OCI-LY3 (cell line): ENCODE measurements around the gene HPGDS.

Experiments used
- CTCF ChIP-seq: fragments of 200-600, 300-600 bp; sonication (generic); IDR thresholded peaks from 2 replicates; pipeline ENCODE4 v1.5.1; 2014; ENCODE audit warnings: antibody characterized with exemption, low read length, low read depth
- EZH2phosphoT487 ChIP-seq: fragments of 200-600 bp; shearing (Covaris generic); IDR thresholded peaks from 2 replicates; pipeline ENCODE4 v1.6.1; 2018; ENCODE audit warnings: antibody characterized with exemption, mixed run types, low read depth

- TF ChIP-seq CTCF (no peak), EZH2phosphoT487 (no peak)
These were observed 28.7 kb upstream of the HPGDS start for GRCh38 chr4:94371290-94371689.
